ENCODE measurements around the gene TRIM28.
"Not testable (repeated sequence)": the region's sequence is repeated elsewhere in the genome, so short reads cannot be mapped to it uniquely, and the experiment has no call there.

DNA sequence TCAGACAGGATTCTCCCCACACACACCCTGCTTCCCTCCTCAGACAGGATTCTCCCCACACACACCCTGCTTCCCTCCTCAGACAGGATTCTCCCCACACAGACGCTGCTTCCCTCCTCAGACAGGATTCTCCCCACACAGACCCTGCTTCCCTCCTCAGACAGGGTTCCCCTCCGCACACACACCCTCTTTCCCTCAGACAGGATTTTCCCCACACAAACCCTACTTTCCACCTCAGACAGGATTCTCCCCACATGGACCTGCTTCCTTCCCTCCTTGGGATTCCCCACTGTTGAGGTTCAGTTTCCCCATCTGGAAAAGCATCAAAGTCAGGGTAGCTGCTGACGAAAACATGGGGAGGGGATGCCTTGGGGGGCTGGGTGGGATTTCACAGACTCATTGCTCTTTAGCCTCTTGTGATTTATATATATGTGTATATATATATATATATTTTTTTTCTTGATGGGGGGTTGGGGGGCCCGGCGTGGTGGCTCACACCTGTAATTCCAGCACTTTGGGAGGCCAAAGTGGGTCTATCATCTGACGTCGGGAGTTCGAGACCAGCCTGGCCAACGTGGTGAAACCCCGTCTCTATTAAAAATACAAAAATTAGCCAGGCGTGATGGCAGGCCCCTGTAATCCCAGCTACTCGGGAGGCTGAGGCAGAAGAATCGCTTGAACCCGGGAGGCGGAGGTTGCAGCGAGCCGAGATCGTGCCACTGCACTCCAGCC is 1.1 kb upstream of the TRIM28 start:
- TF ChIP-seq SUZ12 (IDR thresholded peaks at IDR 0.05; ENCODE audit: extremely low read depth, insufficient read depth, insufficient read length); YY1 (IDR thresholded peaks at IDR 0.05; ENCODE audit: insufficient read depth, insufficient read length): not testable (repeated sequence)

All from NT2/D1 (cell line).